Panc1 (cell line): ENCODE results near the gene DYNLL2.

Source experiments
- POLR2AphosphoS5 ChIP-seq: IDR thresholded peaks from 2 replicates; pipeline ENCODE4 v1.6.1; 2012; ENCODE audit warnings: mild to moderate bottlenecking, low read depth, low read length, moderate library complexity
- SIN3A ChIP-seq: IDR thresholded peaks from 2 replicates; pipeline ENCODE4 v1.6.1; 2012; ENCODE audit warnings: low read depth, mild to moderate bottlenecking, low read length, moderate library complexity, borderline replicate concordance; ENCODE audit not compliant: insufficient read depth
- TCF7L2 ChIP-seq: IDR thresholded peaks from 2 replicates; pipeline ENCODE4 v1.6.1; 2011; ENCODE audit warnings: mild to moderate bottlenecking, low read depth, low read length, inconsistent platforms
- TF ChIP-seq, protein P1 (sequence below): fragments of 450-650 bp; IDR thresholded peaks from 2 replicates; pipeline ENCODE4 v1.5.1; 2017; ENCODE audit warnings: mild to moderate bottlenecking
- TF ChIP-seq, protein P2 (sequence below), 2 experiments: IDR thresholded peaks; 2 replicates each; pipeline ENCODE4 v1.6.1; 2011 to 2012; ENCODE audit warnings: low read depth in 2 of 2, control low read depth in 1 of 2, low read length in 1 of 2, mild to moderate bottlenecking in 1 of 2, moderate library complexity in 1 of 2; ENCODE audit not compliant: insufficient read depth in 1 of 2

DNA sequence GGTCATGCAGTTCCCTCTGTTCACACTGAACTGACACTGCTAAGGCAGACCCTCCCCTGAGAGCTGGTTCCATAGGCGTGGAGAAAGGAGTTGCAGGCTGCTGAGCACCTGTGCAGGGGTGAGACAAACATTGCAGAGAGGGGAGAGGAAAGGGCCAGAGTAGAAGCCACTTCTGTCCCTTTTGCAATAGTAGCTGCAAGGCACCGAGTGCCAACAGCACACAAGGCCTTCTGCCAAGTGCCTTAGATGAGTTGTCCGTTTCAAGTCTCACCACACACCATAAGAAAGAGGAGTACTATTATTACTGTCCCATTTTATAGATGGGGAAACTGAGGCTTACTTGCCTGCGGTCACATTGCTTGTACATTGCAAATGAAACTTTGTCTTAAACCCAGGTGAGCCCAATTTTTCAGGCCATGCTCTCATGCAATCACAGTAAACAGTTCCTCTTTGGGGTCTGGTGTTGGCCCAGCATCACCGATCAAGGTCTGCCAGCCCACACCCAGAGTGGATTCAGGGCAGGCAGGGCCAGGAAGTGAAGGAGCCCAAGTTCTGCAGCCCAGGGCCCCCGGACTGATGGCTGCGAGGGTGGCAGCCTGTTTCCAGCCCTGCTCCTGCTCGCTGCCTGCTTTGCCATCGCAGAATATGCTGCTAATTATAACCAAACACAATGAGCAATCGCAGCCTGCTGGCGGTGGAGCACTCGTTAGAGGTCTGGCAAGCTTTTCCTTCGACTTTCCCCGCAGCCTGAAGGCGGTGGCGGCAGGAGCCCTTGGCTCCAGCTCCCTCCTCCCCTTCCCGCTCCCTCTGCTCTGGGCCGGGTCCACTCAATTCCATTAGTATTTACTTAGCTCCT, 36.8 kb upstream of the DYNLL2 start:
- TF ChIP-seq, protein P1, sequence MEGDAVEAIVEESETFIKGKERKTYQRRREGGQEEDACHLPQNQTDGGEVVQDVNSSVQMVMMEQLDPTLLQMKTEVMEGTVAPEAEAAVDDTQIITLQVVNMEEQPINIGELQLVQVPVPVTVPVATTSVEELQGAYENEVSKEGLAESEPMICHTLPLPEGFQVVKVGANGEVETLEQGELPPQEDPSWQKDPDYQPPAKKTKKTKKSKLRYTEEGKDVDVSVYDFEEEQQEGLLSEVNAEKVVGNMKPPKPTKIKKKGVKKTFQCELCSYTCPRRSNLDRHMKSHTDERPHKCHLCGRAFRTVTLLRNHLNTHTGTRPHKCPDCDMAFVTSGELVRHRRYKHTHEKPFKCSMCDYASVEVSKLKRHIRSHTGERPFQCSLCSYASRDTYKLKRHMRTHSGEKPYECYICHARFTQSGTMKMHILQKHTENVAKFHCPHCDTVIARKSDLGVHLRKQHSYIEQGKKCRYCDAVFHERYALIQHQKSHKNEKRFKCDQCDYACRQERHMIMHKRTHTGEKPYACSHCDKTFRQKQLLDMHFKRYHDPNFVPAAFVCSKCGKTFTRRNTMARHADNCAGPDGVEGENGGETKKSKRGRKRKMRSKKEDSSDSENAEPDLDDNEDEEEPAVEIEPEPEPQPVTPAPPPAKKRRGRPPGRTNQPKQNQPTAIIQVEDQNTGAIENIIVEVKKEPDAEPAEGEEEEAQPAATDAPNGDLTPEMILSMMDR, result no peak
- TF ChIP-seq POLR2AphosphoS5, result no peak
- TF ChIP-seq, protein P2, sequence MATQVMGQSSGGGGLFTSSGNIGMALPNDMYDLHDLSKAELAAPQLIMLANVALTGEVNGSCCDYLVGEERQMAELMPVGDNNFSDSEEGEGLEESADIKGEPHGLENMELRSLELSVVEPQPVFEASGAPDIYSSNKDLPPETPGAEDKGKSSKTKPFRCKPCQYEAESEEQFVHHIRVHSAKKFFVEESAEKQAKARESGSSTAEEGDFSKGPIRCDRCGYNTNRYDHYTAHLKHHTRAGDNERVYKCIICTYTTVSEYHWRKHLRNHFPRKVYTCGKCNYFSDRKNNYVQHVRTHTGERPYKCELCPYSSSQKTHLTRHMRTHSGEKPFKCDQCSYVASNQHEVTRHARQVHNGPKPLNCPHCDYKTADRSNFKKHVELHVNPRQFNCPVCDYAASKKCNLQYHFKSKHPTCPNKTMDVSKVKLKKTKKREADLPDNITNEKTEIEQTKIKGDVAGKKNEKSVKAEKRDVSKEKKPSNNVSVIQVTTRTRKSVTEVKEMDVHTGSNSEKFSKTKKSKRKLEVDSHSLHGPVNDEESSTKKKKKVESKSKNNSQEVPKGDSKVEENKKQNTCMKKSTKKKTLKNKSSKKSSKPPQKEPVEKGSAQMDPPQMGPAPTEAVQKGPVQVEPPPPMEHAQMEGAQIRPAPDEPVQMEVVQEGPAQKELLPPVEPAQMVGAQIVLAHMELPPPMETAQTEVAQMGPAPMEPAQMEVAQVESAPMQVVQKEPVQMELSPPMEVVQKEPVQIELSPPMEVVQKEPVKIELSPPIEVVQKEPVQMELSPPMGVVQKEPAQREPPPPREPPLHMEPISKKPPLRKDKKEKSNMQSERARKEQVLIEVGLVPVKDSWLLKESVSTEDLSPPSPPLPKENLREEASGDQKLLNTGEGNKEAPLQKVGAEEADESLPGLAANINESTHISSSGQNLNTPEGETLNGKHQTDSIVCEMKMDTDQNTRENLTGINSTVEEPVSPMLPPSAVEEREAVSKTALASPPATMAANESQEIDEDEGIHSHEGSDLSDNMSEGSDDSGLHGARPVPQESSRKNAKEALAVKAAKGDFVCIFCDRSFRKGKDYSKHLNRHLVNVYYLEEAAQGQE (IDR thresholded peaks at IDR 0.05; ENCODE audit: insufficient read depth in 1 of 2, low read depth in 2 of 2, low read length in 1 of 2), result no peak
- TF ChIP-seq SIN3A, result no peak
- no peak for TF ChIP-seq TCF7L2
